HG02870 (cell line): ENCODE data around the gene TMED4.
A peak's percentile ranks its signal among the peaks of the same experiment; 100 is the strongest.
"Not testable (repeated sequence)": the region's sequence is repeated elsewhere in the genome, so short reads cannot be mapped to it uniquely, and the experiment has no call there.

Source experiments
- ATAC-seq: cut with Tn5 transposase; IDR thresholded peaks from one replicate; pipeline ENCODE4 v1.9.1; 2021; ENCODE audit warnings: mild to moderate bottlenecking, moderate library complexity; ENCODE audit not compliant: unreplicated experiment

Gene TMED4

GRCh38 chr7:44607141-44608068 is 25.4 kb upstream of the TMED4 start:
- ATAC-seq: no peak

DNA sequence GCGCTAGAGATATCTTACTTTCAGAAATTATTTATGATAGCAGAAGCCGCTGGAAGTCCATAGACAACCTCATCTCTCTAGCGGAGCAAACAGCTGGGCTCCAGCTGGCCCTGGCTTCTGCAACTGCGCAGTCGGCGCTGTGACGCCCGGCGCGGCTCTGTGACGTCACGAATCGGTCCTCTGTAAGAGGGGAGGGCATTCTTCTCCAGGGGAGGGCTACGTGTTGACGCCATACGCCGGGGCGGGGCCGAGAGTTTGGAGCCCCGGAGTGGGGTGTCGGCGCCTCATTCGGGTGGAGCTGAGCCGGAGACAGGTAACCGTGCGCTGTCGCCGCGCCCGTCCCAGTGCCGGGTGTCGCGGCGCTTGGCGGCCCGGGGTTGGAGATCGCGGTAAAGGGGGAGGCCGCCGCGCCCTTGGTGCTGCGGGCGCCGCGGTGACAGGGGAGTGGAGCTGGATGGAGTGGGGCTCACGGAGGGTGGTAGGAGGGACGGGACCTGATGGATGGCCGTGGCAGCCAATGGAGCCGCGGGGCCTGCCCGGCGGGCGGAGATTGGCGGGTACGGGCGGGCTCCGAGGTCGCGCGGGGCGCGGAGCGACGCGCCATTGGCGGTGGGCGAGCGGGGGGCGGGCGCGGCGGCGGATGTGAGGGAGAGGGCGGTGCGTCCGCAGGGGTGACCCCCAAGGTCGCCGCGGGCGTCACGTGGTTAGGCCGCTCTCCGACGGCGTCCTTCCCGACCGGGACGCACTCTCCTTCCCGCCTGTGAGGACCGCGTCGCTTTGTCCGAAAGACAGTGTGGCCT is 24.5 kb upstream of the TMED4 start, which contains the start of gene OGDH:
OGDH (plus strand) TSS at position 287 of the 800 bp plus-strand sequence. CDS start 17,717 bp downstream, outside the sequence.
- ATAC-seq: peak; percentile 93

GRCh38 chr7:44604941-44605340 is 22.9 kb upstream of the TMED4 start:
- ATAC-seq: no peak

DNA sequence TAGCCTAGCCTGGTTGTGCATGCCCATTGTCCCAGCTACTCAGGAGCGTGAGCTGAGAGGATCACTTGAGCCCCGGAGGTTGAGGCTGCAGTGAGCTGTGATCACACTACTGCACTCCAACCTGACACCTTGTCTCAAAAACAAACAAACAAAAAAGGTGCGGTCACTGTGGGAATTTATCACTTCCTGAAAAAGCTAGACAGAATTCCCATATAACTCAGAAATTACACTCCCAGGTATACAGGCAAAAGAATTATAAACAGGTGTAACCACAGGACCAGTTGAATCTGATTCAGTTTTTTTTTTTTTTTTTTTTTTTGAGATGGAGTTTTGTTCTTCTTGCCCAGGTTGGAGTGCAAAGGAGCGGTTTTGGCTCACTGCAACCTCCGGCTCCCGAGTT is 21.2 kb upstream of the TMED4 start:
- no peak for ATAC-seq

- no peak for ATAC-seq
Measured at GRCh38 chr7:44602576-44602910, 20.5 kb upstream of the TMED4 start.

GRCh38 chr7:44599222-44599621 is 17.2 kb upstream of the TMED4 start:
- ATAC-seq: no peak

DNA sequence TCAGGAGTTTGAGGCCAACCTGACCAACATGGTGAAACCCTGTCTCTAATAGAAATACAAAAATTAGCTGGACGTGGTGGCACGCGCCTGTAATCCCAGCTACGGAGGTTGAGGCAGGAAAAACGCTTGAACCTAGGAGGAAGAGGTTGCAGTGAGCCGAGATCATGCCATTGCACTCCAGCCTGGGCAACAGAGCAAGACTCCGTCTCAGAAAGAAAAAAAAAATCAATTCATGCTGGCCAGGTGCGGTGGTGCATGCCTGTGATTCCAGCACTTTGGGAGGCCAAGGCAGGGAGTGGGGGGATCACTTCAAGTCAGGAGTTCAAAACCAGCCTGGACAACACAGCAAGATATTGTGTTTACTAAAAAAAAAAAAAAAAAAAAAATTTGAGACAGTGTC is 15.2 kb upstream of the TMED4 start:
- not testable (repeated sequence) for ATAC-seq

DNA sequence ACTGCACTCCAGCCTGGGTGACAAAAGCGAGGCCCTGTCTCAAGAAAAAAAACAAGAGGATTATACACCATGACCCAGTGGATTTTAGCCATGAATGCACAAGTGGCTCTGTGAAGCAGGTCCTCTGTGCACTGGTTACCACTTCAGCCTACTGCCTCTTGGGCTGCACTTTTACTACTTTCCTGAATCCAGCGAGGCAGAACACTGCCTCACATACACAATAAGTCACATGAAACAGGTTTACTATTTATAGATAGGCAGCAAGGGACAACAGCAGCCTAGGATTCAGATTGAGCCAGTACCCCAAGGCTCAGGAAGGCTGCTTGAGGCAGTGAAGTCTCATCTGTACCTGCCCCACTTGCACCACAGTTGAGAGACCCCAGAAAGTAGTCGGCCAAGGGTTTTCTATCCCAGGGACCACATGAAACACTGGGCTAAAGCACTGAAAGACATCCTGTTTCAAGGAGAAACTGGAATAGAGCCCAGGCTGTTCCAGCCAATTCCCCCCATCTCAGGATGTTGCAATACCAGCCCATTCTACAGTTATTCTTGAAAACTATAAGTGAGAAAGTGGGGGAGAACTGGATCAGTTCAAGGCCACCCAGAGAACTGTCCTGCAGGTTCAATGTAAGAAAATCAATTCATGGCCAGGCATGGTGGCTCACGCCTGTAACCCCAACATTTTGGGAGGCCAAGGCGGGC is 14.1 kb upstream of the TMED4 start:
- no peak for ATAC-seq

DNA sequence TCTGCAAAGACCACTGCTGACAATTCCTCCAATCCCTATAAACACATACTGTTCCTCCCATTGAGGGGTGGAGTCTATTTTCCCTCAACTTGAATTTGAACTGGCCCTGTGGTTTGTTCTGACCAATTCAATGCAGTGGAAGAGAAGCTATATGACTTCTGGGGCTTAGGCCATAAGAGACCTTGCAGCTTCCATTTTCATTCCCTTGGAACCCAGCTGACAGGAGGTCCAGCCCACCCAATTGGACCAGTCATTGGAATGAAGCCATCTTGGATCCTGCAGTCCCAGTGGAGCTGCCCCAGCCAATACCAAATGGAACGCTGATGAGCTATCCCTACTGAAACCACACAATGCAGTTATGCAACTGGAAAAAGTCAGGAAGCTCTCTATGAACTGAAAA is 8.9 kb upstream of the TMED4 start:
- no peak for ATAC-seq

GRCh38 chr7:44587843-44588711 is 6.0 kb upstream of the TMED4 start:
- ATAC-seq: no peak

DNA sequence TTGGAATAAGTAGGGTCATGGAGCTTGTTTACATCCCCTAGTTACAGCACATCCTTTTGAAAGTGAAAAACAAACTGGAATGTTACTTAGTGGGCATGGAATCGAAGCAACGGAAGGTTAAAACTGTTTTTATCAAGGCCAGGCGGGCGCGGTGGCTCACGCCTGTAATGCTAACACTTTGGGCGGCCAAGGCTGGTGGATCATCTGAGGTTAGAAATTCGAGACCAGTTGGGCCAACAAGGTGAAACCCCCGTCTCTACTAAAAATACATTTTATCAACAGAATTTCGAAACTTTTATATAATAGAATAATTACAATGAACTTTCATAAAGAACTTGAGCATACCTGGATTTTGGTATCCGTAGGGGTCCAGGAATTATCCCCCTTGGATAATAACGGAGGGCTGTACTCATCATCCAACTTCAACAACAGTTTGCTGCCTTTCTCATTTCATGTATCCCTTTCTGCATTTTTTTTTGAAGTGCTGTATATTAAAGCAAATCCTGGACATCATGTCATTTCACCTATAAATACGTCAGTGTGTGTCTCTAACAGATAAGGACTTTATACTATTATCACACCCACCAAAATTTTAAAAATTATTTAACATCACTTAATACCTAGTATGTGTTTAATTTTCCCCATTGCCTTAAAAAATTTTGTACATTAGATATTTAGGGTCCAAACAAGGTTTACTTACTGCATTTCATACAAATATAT is 1.3 kb upstream of the TMED4 start:
- no peak for ATAC-seq

GRCh38 chr7:44580945-44581878 is 819 bp downstream of the TMED4 start:
- ATAC-seq: peak; percentile 43

DNA sequence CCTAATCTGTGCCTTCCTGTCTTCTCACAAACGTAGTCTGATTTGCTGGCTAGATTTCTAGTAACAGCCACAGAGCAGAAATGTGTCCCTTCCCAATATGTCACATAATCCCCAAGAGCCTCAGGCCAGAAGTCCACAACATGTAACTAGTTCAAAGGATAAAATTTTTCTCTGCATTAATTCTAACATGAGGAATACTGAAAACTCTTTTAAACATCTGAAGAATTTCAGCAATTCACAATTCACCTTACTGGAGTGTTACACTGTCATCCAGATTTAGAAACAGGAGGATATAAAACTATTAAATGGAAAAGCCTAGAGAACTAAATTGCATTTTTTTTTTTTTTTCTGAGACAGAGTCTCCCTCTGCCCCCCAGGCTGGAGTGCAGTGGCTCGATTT is 5.8 kb downstream of the TMED4 start:
- no peak for ATAC-seq

GRCh38 chr7:44575054-44575453 is 7.0 kb downstream of the TMED4 start:
- no peak for ATAC-seq

DNA sequence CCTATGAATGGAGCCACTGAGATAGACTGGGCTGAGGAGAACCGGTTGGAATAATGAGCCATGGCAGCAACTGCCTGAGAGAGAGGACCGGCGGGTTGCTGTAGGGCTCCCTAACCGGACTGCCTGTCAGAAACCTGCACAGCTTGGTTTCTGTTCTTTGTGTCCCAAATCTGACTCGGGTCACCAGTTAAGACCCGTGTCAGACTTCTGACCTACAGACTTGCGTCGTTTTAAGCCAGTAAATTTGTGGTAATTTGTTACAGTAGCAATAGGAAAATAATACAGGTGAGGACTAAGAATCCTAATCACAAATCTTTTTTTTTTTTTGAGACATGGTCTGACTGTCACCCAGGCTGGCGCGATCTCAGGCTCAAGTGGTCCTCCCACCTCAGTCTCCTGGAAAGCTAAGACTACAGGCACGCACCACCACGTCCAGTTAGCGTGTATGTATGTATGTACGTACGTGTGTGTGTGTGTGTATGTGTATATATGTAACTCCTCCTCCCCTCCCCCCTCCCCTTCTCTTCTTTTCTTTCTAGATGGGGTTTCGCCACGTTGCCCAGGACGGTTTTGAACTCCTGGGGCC is 7.7 kb downstream of the TMED4 start:
- peak; percentile 8 for ATAC-seq

- peak; percentile 89 for ATAC-seq
Measured at GRCh38 chr7:44573464-44574286, 8.4 kb downstream of the TMED4 start, which contains the start of gene DDX56. DDX56 (minus strand) TSS chr7:44573908; CDS start chr7:44573895, 13 bp downstream.

GRCh38 chr7:44572771-44573170 is 9.3 kb downstream of the TMED4 start:
- ATAC-seq: no peak
